ENCODE measurements around the gene BCL7C. TPM values are rescaled to one million over a fixed set of nuclear protein-coding genes. Genes with fewer than 3 reads are reported as not detected.
A peak's percentile ranks its signal among the peaks of the same experiment; 100 is the strongest.

Gene BCL7C
- total and polyA plus RNA-seq, 10 of the 15 experiments (the other 5 are each of a cell fraction or from before 2014, with no cell fraction given) = 1.1 to 30.5 (median 13.7) TPM

GRCh38 chr16:30921748-30922419 is 28.0 kb upstream of the BCL7C start (continued):
- TF ChIP-seq, protein P1, sequence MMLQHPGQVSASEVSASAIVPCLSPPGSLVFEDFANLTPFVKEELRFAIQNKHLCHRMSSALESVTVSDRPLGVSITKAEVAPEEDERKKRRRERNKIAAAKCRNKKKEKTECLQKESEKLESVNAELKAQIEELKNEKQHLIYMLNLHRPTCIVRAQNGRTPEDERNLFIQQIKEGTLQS (IDR thresholded peaks at IDR 0.05; ENCODE audit: borderline replicate concordance, extremely low read depth, low read depth, low read length) = no peak
- TF ChIP-seq IKZF2 (IDR thresholded peaks at IDR 0.05) = peak in 1 of 2 experiments; percentile 16; a peak in 1 of 4 replicates
- TF ChIP-seq SUPT20H (IDR thresholded peaks at IDR 0.05; ENCODE audit: borderline replicate concordance, control insufficient read depth, low read depth, low read length) = no peak
- no peak for TF ChIP-seq CREM (IDR thresholded peaks at IDR 0.05; ENCODE audit: low read depth)
- TF ChIP-seq LARP7 (IDR thresholded peaks at IDR 0.05) = peak; percentile 31; the same call in 1 of the 2 replicates
- TF ChIP-seq RELA (IDR thresholded peaks at IDR 0.05; ENCODE audit: borderline replicate concordance, partially characterized antibody) = no peak
- no peak for TF ChIP-seq FOXM1 (IDR thresholded peaks at IDR 0.05; ENCODE audit: low read depth, low read length)
- peak; percentile 90 for TF ChIP-seq RAD21 (IDR thresholded peaks at IDR 0.05; ENCODE audit: insufficient read depth, low read depth, low read length)
- TF ChIP-seq NKRF (conservative IDR thresholded peaks at IDR 0.05) = peak; percentile 80; the same call in 1 of the 2 replicates
- TF ChIP-seq, protein P2, sequence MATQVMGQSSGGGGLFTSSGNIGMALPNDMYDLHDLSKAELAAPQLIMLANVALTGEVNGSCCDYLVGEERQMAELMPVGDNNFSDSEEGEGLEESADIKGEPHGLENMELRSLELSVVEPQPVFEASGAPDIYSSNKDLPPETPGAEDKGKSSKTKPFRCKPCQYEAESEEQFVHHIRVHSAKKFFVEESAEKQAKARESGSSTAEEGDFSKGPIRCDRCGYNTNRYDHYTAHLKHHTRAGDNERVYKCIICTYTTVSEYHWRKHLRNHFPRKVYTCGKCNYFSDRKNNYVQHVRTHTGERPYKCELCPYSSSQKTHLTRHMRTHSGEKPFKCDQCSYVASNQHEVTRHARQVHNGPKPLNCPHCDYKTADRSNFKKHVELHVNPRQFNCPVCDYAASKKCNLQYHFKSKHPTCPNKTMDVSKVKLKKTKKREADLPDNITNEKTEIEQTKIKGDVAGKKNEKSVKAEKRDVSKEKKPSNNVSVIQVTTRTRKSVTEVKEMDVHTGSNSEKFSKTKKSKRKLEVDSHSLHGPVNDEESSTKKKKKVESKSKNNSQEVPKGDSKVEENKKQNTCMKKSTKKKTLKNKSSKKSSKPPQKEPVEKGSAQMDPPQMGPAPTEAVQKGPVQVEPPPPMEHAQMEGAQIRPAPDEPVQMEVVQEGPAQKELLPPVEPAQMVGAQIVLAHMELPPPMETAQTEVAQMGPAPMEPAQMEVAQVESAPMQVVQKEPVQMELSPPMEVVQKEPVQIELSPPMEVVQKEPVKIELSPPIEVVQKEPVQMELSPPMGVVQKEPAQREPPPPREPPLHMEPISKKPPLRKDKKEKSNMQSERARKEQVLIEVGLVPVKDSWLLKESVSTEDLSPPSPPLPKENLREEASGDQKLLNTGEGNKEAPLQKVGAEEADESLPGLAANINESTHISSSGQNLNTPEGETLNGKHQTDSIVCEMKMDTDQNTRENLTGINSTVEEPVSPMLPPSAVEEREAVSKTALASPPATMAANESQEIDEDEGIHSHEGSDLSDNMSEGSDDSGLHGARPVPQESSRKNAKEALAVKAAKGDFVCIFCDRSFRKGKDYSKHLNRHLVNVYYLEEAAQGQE (IDR thresholded peaks at IDR 0.05; ENCODE audit: low read depth, low read length) = no peak
- TF ChIP-seq POU2F2 (IDR thresholded peaks at IDR 0.05; ENCODE audit: borderline replicate concordance, low read depth, low read length) = peak; percentile 53; the same call in 1 of the 3 replicates
- TF ChIP-seq SMARCA5 (IDR thresholded peaks at IDR 0.05) = peak; percentile 93
- peak; percentile 90 for TF ChIP-seq SMC3 (IDR thresholded peaks at IDR 0.05; ENCODE audit: borderline replicate concordance, low read length)
- no peak for TF ChIP-seq NR2C1 (IDR thresholded peaks at IDR 0.05)
- 0 out of 4 replicates have a peak, but pooled peaks of 1 of the 2 experiments have one; percentile 21 for TF ChIP-seq SRF (IDR thresholded peaks at IDR 0.05; ENCODE audit: low read depth in 2 of 2, low read length in 2 of 2)
- TF ChIP-seq, protein P3, sequence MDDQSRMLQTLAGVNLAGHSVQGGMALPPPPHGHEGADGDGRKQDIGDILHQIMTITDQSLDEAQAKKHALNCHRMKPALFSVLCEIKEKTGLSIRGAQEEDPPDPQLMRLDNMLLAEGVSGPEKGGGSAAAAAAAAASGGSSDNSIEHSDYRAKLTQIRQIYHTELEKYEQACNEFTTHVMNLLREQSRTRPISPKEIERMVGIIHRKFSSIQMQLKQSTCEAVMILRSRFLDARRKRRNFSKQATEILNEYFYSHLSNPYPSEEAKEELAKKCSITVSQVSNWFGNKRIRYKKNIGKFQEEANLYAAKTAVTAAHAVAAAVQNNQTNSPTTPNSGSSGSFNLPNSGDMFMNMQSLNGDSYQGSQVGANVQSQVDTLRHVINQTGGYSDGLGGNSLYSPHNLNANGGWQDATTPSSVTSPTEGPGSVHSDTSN (IDR thresholded peaks at IDR 0.05; ENCODE audit: insufficient replicate concordance, low read depth, low read length) = peak; percentile 8
- peak; percentile 23; the same call in 1 of the 2 replicates for TF ChIP-seq RELB (IDR thresholded peaks at IDR 0.05; ENCODE audit: low read depth)
- TF ChIP-seq BMI1 (IDR thresholded peaks at IDR 0.05; ENCODE audit: borderline replicate concordance) = no peak
- no peak for TF ChIP-seq CBX3 (IDR thresholded peaks at IDR 0.05; ENCODE audit: borderline replicate concordance, low read depth)
- TF ChIP-seq ZNF622 (IDR thresholded peaks at IDR 0.05) = no peak
- 0 out of 2 replicates have a peak, but pooled peaks have one; percentile 29 for TF ChIP-seq ZNF384 (IDR thresholded peaks at IDR 0.05; ENCODE audit: borderline replicate concordance, low read depth, low read length)

Measured in GM12878 (cell line).